Gastroesophageal sphincter (tissue), 3 donors: ENCODE data around the gene IGSF9.

Experiments used
- POLR2A ChIP-seq, 2 donors: fragments of 450-650 bp; IDR thresholded peaks; one replicate each; pipeline ENCODE4 v1.6.1; 2017; ENCODE audit warnings: antibody characterized with exemption in 2 of 2, mild to moderate bottlenecking in 2 of 2, moderate library complexity in 1 of 2
- TF ChIP-seq, protein P1 (sequence below), 4 experiments: fragments of 200-600 bp in 2 of 4; fragments of 450-650 bp in 2 of 4; sonication (generic) in 1 of 4; IDR thresholded peaks; one replicate each; pipeline ENCODE4 v1.5.1; 2017 to 2019; ENCODE audit warnings: antibody characterized with exemption in 4 of 4, mild to moderate bottlenecking in 2 of 4, moderate library complexity in 2 of 4

- TF ChIP-seq POLR2A (IDR thresholded peaks at IDR 0.05), result no peak
- TF ChIP-seq, protein P1, sequence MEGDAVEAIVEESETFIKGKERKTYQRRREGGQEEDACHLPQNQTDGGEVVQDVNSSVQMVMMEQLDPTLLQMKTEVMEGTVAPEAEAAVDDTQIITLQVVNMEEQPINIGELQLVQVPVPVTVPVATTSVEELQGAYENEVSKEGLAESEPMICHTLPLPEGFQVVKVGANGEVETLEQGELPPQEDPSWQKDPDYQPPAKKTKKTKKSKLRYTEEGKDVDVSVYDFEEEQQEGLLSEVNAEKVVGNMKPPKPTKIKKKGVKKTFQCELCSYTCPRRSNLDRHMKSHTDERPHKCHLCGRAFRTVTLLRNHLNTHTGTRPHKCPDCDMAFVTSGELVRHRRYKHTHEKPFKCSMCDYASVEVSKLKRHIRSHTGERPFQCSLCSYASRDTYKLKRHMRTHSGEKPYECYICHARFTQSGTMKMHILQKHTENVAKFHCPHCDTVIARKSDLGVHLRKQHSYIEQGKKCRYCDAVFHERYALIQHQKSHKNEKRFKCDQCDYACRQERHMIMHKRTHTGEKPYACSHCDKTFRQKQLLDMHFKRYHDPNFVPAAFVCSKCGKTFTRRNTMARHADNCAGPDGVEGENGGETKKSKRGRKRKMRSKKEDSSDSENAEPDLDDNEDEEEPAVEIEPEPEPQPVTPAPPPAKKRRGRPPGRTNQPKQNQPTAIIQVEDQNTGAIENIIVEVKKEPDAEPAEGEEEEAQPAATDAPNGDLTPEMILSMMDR (IDR thresholded peaks at IDR 0.05), result no peak
These were observed 7.5 kb upstream of the IGSF9 start for GRCh38 chr1:159952932-159953331.
